A549 treated with CORT108297 at 1 μM for 4 hours (cell line): ENCODE results near the gene PCDHGA5. TPM values are rescaled to one million over a fixed set of nuclear protein-coding genes. Genes with fewer than 3 reads are reported as not detected.

Experiments used
- total RNA-seq: library from RNA; stranded (reverse); fragments of 200-300 nt; extraction: Qiagen RNA extraction; gene quantifications from 5 replicates; pipeline ENCODE4 v1.2.3, GENCODE V29; 2022

Gene PCDHGA5
- total RNA-seq = 0.07 to 0.24 TPM (median 0.15 TPM) in 5 replicates

GRCh38 chr5:141363952-141364660, at the start of gene PCDHGA5:
PCDHGA5 (plus strand) TSS chr5:141364162; CDS start chr5:141364331, 169 bp downstream.

GRCh38 chr5:141320225-141321169, 43.5 kb upstream of the PCDHGA5 start, which contains the start of gene TAF7:
TAF7 (minus strand) TSS chr5:141320784; CDS start chr5:141320044, 740 bp downstream.

GRCh38 chr5:141330299-141331080, 33.5 kb upstream of the PCDHGA5 start, which contains the start of gene PCDHGA1:
PCDHGA1 (plus strand) TSS chr5:141330514.

GRCh38 chr5:141338538-141339306, 25.2 kb upstream of the PCDHGA5 start, which contains the start of gene PCDHGA2:
PCDHGA2 (plus strand) TSS chr5:141338760.

GRCh38 chr5:141343242-141343952, 20.6 kb upstream of the PCDHGA5 start, which contains the start of gene PCDHGA3:
PCDHGA3 (plus strand) TSS chr5:141343829; CDS start chr5:141344034, 205 bp downstream.

GRCh38 chr5:141349917-141350619, 13.9 kb upstream of the PCDHGA5 start, which contains the start of gene PCDHGB1:
PCDHGB1 (plus strand) TSS chr5:141350099; CDS start chr5:141350261, 162 bp downstream.

GRCh38 chr5:141354900-141355469, 9.0 kb upstream of the PCDHGA5 start, which contains the start of gene PCDHGA4:
PCDHGA4 (plus strand) TSS chr5:141355021; CDS start chr5:141355108, 87 bp downstream.

GRCh38 chr5:141359790-141360426, 4.1 kb upstream of the PCDHGA5 start, which contains the start of gene PCDHGB2:
PCDHGB2 (plus strand) TSS chr5:141359994; CDS start chr5:141360136, 142 bp downstream.

GRCh38 chr5:141369994-141370848, 6.3 kb downstream of the PCDHGA5 start, which contains the start of gene PCDHGB3:
PCDHGB3 (plus strand) TSS chr5:141370242; CDS start chr5:141370395, 153 bp downstream.

GRCh38 chr5:141373673-141374317, 9.8 kb downstream of the PCDHGA5 start, which contains the start of gene PCDHGA6:
PCDHGA6 (plus strand) TSS chr5:141373891; CDS start chr5:141374084, 193 bp downstream.

GRCh38 chr5:141382469-141383294, 18.7 kb downstream of the PCDHGA5 start, which contains the start of gene PCDHGA7:
PCDHGA7 (plus strand) TSS chr5:141382742; CDS start chr5:141382900, 158 bp downstream.

GRCh38 chr5:141387557-141388311, 23.8 kb downstream of the PCDHGA5 start, which contains the start of gene PCDHGB4:
PCDHGB4 (plus strand) TSS chr5:141387698; CDS start chr5:141387885, 187 bp downstream.

GRCh38 chr5:141392429-141393198, 28.7 kb downstream of the PCDHGA5 start, which contains the start of gene PCDHGA8:
PCDHGA8 (plus strand) TSS chr5:141392633; CDS start chr5:141392814, 181 bp downstream.

